NT2/D1 (cell line): ENCODE data around the gene ELMO1.

Source experiments
- SUZ12 ChIP-seq: IDR thresholded peaks from 2 replicates; pipeline ENCODE4 v1.6.1; 2011; ENCODE audit not compliant: insufficient read length, insufficient read depth; ENCODE audit errors: extremely low read depth
- YY1 ChIP-seq: IDR thresholded peaks from 2 replicates; pipeline ENCODE4 v1.6.1; 2011; ENCODE audit not compliant: insufficient read length, insufficient read depth
- ZNF274 ChIP-seq: IDR thresholded peaks from 2 replicates; pipeline ENCODE4 v1.6.1; 2011; ENCODE audit warnings: mild to moderate bottlenecking, low read depth, low read length

GRCh38 chr7:37068902-37069301 lies 379.8 kb downstream of the ELMO1 start:
- no peak for TF ChIP-seq YY1
- no peak for TF ChIP-seq ZNF274
- TF ChIP-seq SUZ12: no peak
